Measurements from ENCODE around the gene CALD1. TPM values are rescaled to one million over a fixed set of nuclear protein-coding genes. Genes with fewer than 3 reads are reported as not detected.
A peak's percentile ranks its signal among the peaks of the same experiment; 100 is the strongest.

Gene CALD1, protein sequence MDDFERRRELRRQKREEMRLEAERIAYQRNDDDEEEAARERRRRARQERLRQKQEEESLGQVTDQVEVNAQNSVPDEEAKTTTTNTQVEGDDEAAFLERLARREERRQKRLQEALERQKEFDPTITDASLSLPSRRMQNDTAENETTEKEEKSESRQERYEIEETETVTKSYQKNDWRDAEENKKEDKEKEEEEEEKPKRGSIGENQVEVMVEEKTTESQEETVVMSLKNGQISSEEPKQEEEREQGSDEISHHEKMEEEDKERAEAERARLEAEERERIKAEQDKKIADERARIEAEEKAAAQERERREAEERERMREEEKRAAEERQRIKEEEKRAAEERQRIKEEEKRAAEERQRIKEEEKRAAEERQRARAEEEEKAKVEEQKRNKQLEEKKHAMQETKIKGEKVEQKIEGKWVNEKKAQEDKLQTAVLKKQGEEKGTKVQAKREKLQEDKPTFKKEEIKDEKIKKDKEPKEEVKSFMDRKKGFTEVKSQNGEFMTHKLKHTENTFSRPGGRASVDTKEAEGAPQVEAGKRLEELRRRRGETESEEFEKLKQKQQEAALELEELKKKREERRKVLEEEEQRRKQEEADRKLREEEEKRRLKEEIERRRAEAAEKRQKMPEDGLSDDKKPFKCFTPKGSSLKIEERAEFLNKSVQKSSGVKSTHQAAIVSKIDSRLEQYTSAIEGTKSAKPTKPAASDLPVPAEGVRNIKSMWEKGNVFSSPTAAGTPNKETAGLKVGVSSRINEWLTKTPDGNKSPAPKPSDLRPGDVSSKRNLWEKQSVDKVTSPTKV
- 93.4 TPM for polyA plus RNA-seq (ENCODE audit: insufficient read length)

DNA sequence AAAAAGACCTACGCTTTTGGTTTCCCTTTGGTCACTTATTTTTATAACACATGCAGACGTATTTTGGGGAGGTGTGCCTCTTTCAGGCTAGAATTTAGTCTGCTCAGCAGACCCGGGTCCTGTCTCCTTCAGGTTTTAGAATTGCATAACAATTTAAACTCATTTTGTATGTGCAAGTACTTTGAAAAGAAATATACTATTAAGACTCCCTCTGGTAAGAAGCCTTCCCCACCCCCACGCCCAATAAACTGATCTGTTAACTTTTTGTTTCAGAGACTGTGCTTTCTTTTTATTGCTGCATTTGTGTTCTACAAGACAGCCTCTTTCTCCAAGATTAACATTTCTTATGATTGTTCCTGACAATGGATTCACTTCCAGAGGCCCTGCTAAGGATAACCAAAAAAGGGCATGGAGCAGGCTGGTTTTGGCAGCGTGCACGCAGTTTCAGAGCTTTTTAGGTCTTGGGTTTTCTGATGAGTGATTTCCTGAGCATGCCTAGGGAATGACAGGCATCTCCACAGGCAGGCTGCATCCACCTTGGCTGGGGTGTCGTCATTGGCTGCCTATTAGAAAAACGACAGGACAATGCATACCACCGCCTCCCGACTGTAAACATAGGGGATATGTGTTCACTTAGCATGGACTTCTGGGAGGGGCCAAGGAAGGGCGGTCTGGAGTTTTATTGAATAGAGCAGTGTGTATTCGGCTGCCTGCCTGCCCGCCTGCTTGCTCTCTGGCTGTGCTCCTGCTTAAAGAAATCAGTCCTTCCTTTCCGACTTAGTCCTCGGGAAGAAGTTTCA is at the start of gene CALD1:
CALD1 (plus strand) TSS at position 694 of the 800 bp plus-strand sequence. CDS start 88,100 bp downstream, outside the sequence.
- peak; percentile 86 for DNase-seq

GRCh38 chr7:134729895-134730294 is 49.5 kb upstream of the CALD1 start:
- DNase-seq: no peak

DNA sequence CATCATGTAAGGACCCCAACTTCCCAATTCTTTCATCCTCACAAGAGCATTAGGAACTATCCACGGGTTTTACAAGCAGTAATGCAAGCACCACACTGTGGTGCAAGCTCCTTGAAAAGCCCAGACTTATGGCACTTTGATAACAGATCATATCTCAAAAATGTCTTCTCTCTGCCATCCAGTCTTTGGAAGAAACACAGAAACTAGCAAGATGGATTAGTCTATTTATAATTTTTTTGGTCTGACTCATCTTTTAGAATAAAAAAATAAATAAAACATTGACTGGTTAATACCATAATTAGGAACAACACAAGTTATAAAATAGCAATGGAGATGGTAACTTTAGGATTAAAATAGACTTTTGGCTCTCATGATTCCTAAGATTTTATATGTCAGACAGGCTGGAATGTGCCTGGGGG is 49.0 kb upstream of the CALD1 start:
- no peak for DNase-seq

DNA sequence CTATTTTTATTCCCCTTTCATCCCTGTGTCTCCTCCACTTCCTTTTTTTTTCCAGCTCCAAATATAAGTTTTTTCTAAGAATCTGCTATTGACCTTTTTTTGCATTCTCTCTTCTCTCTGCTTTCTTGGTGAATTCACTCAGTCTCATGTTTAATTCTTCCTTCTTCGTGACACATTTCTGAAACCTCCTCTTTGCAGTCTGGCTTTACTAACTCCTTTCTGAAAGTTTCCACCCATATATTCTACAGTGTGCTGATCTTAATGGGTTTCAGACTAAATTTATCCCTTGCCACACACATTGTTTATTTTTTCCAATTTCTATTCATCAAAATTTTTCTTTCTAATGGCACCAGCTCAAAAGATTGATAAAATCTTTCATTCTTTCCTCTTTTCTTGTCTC is 47.8 kb upstream of the CALD1 start:
- DNase-seq: no peak

GRCh38 chr7:134732728-134733127 is 46.7 kb upstream of the CALD1 start:
- DNase-seq: no peak

- DNase-seq: no peak
Observed at GRCh38 chr7:134736381-134736780, 43.1 kb upstream of the CALD1 start.

DNA sequence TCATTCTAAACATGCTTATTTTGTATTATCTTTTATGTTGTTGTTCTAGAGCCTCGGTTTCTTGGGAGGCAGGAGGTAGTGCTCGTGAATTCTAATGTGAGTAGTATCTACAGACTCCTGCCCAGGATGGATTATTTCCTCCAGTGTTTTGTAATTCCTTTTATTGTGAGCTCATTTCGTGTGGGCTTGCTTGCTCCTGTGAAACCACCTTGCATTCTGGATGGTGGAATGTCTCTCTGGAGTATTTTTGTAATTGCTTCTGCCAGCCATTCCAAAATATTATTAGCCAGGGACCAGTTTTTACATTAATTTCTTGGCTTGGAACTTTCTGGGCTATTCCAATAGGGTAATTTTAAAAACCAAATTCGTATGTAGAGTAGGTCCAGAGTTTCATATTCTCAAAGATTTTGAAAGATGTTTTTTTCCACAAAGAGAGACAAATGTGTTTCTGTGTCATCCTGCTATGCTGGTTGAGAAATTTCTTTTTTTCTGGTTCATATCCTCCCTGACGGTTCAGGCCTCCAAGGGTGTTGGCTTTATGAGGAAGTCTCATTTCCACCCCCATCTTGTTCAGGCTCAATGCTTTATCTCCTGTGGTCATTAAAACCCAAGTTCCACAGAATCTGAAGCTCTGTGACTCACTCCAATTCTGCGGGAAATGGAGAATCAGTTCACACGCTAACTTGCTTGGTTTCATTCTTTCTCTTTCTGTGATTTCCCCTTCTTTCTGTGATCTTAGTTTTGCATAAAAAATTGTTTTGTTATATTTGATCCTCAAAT is 41.7 kb upstream of the CALD1 start:
- no peak for DNase-seq

DNA sequence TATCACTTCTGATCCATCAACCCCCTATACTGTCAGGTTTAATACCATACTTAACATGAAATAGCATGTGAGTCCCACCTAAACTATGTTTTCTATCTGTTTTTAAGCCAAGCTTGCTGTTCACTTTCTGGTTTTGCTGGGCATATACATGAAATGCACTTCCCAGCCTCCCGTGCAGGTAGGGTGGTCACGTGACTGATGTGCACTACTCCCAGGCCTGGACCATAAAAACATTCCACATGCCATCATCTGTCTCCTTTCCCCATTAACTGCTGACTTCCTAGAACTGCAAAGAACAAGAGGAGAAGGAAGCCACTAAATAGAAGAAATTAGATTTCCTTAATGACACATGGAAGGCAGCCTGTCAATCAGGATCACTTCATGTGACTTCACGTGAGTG is 40.1 kb upstream of the CALD1 start:
- DNase-seq: no peak

GRCh38 chr7:134740376-134740775 is 39.1 kb upstream of the CALD1 start:
- no peak for DNase-seq

GRCh38 chr7:134741907-134742635 is 37.4 kb upstream of the CALD1 start:
- no peak for DNase-seq

GRCh38 chr7:134742688-134743350 is 36.6 kb upstream of the CALD1 start:
- DNase-seq: no peak

DNA sequence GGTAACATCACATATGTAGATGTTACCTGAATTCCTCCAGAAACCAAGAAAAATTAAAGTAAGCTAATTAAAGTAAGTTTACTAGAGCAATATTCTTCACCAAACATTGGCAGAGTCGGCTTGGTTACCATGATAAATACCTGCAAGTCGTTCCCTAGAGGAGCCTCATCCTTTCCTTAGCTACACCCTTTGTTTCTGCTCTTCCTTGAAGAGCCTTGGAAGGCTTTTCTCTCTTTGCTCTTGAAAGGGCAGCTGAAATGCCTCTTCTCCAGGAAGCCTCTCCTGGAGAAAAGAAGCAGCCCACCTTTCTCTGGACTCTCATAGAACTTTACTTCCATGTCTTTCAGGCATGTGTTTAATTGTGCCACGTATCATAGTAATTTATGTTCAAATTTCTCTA is 34.9 kb upstream of the CALD1 start:
- no peak for DNase-seq

- no peak for DNase-seq
Observed at GRCh38 chr7:134747326-134747725, 32.1 kb upstream of the CALD1 start.

DNA sequence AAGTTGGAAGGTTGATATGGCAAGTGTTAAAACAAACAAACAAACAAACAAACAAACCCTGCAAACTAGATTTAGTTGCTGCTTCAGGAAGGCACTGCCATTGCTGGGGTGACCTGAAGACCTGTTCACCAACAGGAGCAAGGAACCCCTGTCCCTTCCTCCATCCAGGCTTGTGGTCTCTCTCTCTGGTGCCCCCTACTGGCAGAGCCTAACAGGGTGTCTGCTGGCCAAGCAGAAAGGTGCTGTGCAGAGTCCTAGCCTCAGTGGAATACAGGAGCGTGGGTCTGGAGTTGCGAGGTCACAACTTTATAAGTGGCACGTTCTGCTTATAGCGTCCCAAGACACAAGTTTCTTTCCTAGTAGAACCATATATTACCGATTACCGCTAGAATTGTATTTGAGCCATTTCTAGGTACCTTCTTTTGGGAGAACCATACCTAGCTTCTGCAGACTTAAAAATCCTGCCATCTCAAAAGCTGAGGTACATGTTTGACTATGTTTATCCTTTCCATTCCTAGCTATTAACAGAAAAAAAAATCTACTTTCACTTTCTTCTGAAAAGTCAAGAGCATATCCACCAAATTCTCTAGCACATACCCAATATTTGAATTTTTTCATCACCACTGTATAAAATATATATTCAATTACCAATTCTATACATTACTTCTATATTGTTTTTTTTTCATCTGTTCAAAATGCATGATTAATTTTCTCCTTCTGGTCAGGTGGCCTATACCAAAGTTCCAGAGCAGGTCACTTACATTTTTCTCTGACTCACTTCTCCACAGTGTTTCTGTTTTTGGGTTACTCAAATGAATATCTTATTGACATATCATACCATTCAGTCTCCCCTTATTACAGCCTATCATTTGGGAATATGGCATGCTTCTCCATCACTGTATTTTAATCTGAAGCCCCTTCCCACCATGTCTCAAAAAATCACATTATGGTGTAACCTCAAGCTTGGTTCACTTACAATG is 29.1 kb upstream of the CALD1 start:
- no peak for DNase-seq

DNA sequence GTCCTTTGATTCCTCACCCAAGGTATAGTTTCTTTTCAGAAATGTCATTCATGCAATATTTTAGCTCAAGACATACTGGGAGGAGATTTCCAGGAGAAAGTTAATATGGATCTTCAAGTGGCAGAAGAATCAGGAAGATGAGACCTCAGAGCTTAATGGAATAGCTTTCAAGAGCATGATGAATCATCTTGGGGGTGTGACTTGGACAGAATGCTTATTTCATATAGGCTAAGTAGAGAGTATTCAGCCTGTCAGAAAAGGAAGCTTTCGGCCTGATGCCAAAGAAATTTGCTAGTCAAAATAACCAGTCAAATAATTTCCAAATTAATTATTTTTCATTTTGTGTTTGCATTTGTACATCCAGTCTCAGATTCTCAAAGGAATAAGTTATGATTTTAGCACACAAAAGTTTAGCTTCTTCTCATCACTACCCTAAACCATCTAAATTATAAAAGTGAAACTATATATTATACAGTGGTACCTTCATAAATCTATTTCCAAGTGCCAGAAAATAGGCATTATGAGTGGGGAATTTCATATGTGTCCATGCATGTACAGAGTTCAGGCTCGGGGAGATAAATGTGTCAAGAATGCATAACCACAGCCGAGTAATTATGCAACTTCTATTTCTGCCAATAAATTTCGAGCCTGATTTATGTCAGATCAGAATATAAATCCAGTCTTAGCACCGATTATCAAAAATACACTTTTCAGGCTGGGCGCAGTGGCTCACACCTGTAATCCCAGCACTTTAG is 27.3 kb upstream of the CALD1 start:
- DNase-seq: no peak

DNA sequence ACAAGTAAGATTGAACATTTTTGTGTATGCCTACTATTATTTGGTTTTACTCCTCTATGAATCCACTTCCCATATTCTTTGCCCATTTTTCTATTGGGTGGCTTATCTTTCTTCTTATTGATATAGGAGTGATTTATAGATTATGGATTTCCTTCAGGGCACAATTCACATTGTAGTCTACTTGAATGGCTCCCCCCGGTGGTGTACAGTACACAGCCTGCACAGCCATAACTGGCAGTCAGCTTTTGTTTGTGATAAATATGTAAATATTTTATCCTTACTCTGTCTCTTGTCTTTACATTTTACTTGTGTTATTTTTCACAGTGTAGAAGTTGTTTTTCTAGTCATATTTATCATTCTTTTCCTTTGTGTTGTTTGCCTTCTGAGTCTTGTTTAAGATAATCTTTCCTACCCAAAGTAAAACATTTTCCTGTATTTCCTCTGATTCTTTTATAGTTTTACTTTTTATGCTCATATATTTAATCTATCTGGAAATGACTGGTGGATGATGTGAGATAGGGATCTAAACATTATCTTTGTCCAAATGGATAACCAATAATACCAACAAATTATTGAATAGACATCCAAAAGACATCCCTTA is 23.9 kb upstream of the CALD1 start:
- DNase-seq: no peak

DNA sequence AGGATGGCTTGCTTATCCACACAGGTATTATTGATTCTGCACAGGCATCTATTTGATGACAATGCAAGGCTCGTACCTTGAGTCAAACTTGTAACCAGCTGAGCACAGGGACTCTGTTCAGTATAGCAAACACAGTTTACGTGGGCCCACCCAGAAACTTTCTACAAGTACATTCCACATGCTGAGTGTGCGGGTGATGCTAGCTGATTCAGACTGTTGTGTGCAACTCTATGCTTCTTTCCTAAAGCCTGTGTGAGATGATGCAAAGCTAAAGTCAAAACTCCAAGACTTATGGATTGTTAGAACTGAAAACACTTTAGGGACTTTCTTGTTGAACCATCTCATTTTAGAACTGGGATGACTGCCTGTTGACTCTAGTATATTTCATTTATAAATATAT is 21.5 kb upstream of the CALD1 start:
- DNase-seq: no peak

DNA sequence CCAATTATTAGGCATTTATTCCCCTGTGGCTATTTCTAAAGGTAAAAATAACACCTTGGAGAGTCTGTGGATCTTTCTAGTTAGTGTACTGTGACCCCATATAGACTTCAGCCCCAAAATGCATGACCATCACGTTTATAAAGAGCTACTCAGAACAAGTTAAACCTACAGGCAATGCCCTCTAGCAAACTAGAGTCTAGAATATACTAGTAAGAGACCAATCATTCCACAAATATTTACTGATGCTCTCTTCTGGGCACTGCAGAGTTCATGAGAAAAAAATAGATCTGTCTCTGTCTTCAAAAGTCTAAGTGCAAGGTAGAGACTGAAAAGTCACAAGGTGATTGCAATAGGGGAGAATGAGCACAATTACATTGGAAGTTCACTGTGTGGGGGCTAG is 20.5 kb upstream of the CALD1 start:
- DNase-seq: no peak
